ENCODE data around the gene OR1F1.
A peak's percentile ranks its signal among the peaks of the same experiment; 100 is the strongest.
"Not testable (repeated sequence)": the region's sequence is repeated elsewhere in the genome, so short reads cannot be mapped to it uniquely, and the experiment has no call there.

Gene OR1F1

DNA sequence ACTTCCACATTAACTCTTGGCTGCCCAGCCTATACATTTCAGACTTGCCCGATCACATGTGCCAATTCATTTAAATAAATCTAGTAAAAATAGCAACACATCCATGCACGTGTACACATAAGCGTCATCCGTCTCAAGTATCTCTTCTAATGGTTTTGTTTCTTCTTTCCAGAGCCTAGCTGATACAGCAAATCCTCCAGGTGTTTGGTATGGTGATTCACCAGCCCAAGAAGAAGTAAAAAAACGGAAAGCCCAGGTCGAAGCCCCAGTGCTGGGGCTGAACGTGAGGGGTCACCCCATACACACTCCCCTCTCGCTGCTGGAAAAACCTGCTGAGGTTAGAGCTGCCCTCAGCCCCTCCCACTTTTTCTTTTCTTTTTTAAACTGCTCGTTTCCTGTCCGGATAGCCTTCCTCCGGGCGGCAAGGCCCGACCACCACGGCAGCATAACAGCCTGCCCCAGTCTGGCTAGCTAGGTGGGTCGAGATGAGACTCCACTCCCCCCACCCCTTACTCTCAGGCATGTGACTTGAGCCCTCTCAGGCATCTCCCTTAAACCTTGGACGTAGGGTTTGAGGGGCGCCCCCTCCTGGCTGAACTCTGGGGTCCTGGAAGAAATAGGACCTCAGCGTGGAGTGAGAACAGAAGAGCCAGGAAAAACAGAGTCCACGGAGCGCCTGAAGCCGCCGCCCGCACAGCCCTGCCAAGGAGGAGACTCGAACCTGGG lies 13.9 kb upstream of the OR1F1 start:
- Histone ChIP-seq H3K27me3 (replicated peaks; ENCODE audit: control insufficient read depth, insufficient read depth, low read length, poor library complexity, severe bottlenecking) (peaks cover 33% of the 10 kb centered on the region), H3K27ac (ENCODE audit: insufficient read depth, low read length, poor library complexity, severe bottlenecking) (no peak overlapping the region), H3K36me3 (ENCODE audit: control insufficient read depth, insufficient read depth, low read length) (no peaks in the 10 kb centered on the region), H3K4me3 (ENCODE audit: insufficient read depth, low read depth, low read length, poor library complexity, severe bottlenecking) (no peak overlapping the region), H3K9me3 (ENCODE audit: control insufficient read depth, low read length) (no peaks in the 10 kb centered on the region), H3K4me1 (ENCODE audit: control insufficient read depth, insufficient read depth, low read length, poor library complexity, severe bottlenecking) (peaks cover 40% of the 10 kb centered on the region)
- DNase-seq: no peak

GRCh38 chr16:3174618-3175148 lies 13.3 kb upstream of the OR1F1 start:
- H3K27me3 ChIP-seq (replicated peaks; ENCODE audit: control insufficient read depth, insufficient read depth, low read length, poor library complexity, severe bottlenecking): peaks cover 33% of the 10 kb centered on the region
- H3K36me3 ChIP-seq (ENCODE audit: control insufficient read depth, insufficient read depth, low read length): no peaks in the 10 kb centered on the region
- no peak for DNase-seq
- no peak overlapping the region for H3K4me3 ChIP-seq (ENCODE audit: insufficient read depth, low read depth, low read length, poor library complexity, severe bottlenecking)
- peaks cover 40% of the 10 kb centered on the region for H3K4me1 ChIP-seq (ENCODE audit: control insufficient read depth, insufficient read depth, low read length, poor library complexity, severe bottlenecking)
- H3K27ac ChIP-seq (ENCODE audit: insufficient read depth, low read length, poor library complexity, severe bottlenecking): no peak overlapping the region
- no peaks in the 10 kb centered on the region for H3K9me3 ChIP-seq (ENCODE audit: control insufficient read depth, low read length)

- no peak overlapping the region for H3K27ac ChIP-seq (ENCODE audit: insufficient read depth, low read length, poor library complexity, severe bottlenecking)
- H3K27me3 ChIP-seq (replicated peaks; ENCODE audit: control insufficient read depth, insufficient read depth, low read length, poor library complexity, severe bottlenecking): peaks cover 40% of the 10 kb centered on the region
- H3K4me3 ChIP-seq (ENCODE audit: insufficient read depth, low read depth, low read length, poor library complexity, severe bottlenecking): no peak overlapping the region
- H3K9me3 ChIP-seq (ENCODE audit: control insufficient read depth, low read length): no peaks in the 10 kb centered on the region
- no peaks in the 10 kb centered on the region for H3K36me3 ChIP-seq (ENCODE audit: control insufficient read depth, insufficient read depth, low read length)
- peaks cover 37% of the 10 kb centered on the region for H3K4me1 ChIP-seq (ENCODE audit: control insufficient read depth, insufficient read depth, low read length, poor library complexity, severe bottlenecking)
- DNase-seq: no peak
These were observed 12.6 kb upstream of the OR1F1 start for GRCh38 chr16:3175157-3176093.

- H3K27me3 ChIP-seq (replicated peaks; ENCODE audit: control insufficient read depth, insufficient read depth, low read length, poor library complexity, severe bottlenecking): peaks cover 57% of the 10 kb centered on the region
- no peak for DNase-seq
These were observed 8.4 kb upstream of the OR1F1 start for GRCh38 chr16:3179651-3180050.

DNA sequence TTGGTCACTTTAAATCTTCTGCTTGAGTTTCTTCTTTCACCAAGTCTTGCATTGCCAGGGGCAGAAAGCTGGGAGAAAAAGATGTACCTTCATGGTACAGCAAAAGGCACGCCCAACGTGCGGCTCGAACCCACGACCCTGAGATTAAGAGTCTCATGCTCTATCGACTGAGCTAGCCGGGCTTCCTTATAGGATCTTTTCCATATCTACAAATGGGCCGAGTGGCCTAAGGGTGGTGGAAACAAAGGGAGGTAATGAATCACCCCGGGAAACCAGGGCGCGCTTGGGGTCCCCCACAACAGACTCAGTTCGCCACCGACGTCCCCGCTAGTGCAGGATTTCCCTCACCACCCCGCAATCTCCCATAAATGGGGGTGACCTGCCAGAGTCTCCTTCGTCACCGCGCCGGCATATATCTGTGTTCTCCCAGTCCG lies 7.5 kb upstream of the OR1F1 start:
- Histone ChIP-seq H3K27me3 (replicated peaks; ENCODE audit: control insufficient read depth, insufficient read depth, low read length, poor library complexity, severe bottlenecking) (peaks cover 49% of the 10 kb centered on the region), H3K4me3 (ENCODE audit: insufficient read depth, low read depth, low read length, poor library complexity, severe bottlenecking) (no peak overlapping the region), H3K4me1 (ENCODE audit: control insufficient read depth, insufficient read depth, low read length, poor library complexity, severe bottlenecking) (peaks cover 15% of the 10 kb centered on the region), H3K9me3 (ENCODE audit: control insufficient read depth, low read length) (no peaks in the 10 kb centered on the region), H3K27ac (ENCODE audit: insufficient read depth, low read length, poor library complexity, severe bottlenecking) (no peak overlapping the region), H3K36me3 (ENCODE audit: control insufficient read depth, insufficient read depth, low read length) (no peaks in the 10 kb centered on the region)
- DNase-seq: no peak

More at GRCh38 chr16:3179651-3180050, 8.4 kb upstream of the OR1F1 start:
- H3K4me3 ChIP-seq (ENCODE audit: insufficient read depth, low read depth, low read length, poor library complexity, severe bottlenecking): no peak overlapping the region
- no peak overlapping the region for H3K27ac ChIP-seq (ENCODE audit: insufficient read depth, low read length, poor library complexity, severe bottlenecking)
- peaks cover 23% of the 10 kb centered on the region for H3K4me1 ChIP-seq (ENCODE audit: control insufficient read depth, insufficient read depth, low read length, poor library complexity, severe bottlenecking)
- H3K36me3 ChIP-seq (ENCODE audit: control insufficient read depth, insufficient read depth, low read length): no peaks in the 10 kb centered on the region
- no peaks in the 10 kb centered on the region for H3K9me3 ChIP-seq (ENCODE audit: control insufficient read depth, low read length)

- H3K4me3 ChIP-seq (ENCODE audit: insufficient read depth, low read depth, low read length, poor library complexity, severe bottlenecking); H3K36me3 ChIP-seq (ENCODE audit: control insufficient read depth, insufficient read depth, low read length); H3K27ac ChIP-seq (ENCODE audit: insufficient read depth, low read length, poor library complexity, severe bottlenecking); H3K9me3 ChIP-seq (ENCODE audit: control insufficient read depth, low read length); DNase-seq: not testable (repeated sequence)
- Histone ChIP-seq H3K4me1 (ENCODE audit: control insufficient read depth, insufficient read depth, low read length, poor library complexity, severe bottlenecking) (peaks cover 15% of the 10 kb centered on the region), H3K27me3 (replicated peaks; ENCODE audit: control insufficient read depth, insufficient read depth, low read length, poor library complexity, severe bottlenecking) (peaks cover 41% of the 10 kb centered on the region)
These were observed 5.8 kb upstream of the OR1F1 start for GRCh38 chr16:3182293-3182607.

DNA sequence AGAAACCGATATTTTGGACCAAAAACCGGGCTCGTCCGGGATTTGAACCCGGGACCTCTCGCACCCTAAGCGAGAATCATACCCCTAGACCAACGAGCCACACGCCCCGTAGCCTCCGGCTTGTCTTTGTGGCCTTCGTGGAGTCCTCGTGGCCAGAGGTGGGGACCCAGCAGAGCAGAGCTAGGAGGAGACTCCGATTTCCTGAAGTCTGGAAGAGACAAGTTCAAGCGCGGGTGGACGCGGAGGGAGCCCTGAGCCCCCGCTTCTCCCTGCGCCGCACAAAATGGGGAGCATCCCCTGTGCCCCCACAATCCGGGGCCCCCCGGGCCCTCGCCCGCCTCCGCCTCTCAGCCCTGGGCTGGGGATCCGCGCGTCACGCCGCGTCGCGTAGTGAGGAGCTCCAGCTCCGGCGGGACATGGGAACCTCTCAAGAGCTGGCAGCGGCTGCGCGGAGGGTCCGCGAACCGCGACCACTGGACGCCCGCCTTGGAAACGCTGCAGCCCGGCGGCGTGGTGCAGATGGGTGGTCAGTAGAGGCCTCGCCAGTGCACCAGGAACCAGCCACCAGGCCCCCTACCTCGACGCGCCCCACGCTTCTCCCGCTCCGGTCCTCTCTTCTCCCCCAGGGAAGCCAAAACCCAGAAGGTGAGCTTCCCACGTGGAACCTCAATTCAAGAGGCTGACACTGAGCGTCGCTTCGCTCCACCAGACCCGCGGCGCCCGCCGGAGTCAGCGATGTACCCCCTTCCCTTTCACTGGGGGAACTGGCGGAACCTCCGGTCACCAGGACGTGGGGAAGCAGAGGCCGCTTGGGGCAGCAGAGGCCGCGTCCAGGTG lies 5.2 kb upstream of the OR1F1 start:
- H3K27ac ChIP-seq (ENCODE audit: insufficient read depth, low read length, poor library complexity, severe bottlenecking): no peak overlapping the region

DNA sequence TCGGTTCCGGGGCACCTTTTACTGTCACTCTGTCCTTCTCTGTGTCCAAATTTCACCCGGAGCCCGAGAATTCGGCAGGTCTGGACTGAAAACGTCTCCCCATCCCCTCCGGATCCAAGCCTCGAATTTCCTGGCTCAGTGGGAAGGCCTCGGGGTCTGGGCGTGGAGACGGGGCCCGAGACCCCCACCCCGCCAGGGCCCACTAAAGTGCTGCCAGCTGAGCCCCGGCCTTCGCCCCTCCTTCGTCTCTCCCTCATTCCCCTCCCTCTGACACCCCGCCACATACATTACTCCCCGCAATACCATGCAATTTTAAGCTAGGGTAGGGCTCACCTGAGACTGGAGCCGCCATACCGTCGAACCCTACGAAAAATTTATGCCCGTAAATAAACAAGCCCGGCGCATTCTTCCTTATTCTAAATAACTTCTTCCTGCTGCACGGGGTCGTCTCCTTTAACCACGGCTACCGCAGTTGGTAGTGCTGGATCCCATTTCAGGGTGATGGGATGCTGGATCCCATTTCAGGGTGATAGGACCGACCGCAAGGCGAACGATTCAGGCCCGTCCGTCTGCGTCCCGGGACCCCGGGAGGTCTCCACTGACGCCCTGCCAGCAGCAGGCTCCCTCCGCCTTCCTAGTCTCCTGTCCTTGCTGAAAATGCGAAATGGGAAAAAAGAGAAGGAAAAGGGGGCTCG lies 4.4 kb upstream of the OR1F1 start:
- no peak overlapping the region for H3K27ac ChIP-seq (ENCODE audit: insufficient read depth, low read length, poor library complexity, severe bottlenecking)

More for the DNA sequence above, 5.2 kb upstream of the OR1F1 start:
- Histone ChIP-seq H3K4me3 (ENCODE audit: insufficient read depth, low read depth, low read length, poor library complexity, severe bottlenecking) (peak overlapping the region; percentile 43), H3K27me3 (replicated peaks; ENCODE audit: control insufficient read depth, insufficient read depth, low read length, poor library complexity, severe bottlenecking) (peaks cover 39% of the 10 kb centered on the region), H3K36me3 (ENCODE audit: control insufficient read depth, insufficient read depth, low read length) (no peaks in the 10 kb centered on the region), H3K4me1 (ENCODE audit: control insufficient read depth, insufficient read depth, low read length, poor library complexity, severe bottlenecking) (peaks cover 15% of the 10 kb centered on the region), H3K9me3 (ENCODE audit: control insufficient read depth, low read length) (no peaks in the 10 kb centered on the region)
- no peak for DNase-seq

DNA sequence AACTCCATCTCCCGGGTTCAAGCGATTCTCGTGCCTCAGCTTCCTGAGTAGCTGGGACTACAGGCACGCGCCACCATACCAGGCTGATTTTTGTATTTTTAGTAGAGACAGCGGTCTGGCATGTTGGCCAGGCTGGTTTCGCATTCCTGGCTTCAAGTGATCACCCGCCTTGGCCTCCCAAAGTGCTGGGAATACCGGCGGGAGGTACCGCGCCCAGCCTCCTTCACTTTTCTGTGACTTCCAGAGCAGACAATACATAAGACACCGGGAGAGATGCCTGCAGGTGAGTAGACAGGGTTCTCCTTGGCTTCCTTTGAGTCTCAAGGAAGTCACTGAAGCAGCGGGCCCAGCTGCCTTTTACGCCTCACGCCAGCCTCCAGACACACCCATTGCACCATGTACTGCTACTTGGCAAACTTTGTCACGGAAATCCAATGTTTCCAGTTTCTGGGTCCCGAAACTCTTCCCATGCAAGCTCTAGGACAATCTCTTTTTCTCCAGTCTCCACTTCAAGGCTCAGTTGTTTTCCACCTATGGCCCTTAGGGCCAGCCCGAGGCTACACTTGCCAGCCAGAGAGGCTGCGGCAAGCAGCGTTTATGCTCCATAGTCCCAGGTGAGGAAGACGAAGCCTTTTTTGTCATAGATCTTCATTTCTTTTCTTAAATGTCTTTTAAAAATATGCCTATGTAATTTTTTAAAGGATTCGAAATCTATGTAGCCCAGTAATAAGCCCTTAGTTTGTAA lies 886 bp upstream of the OR1F1 start:
- DNase-seq: no peak
- Histone ChIP-seq H3K4me1 (ENCODE audit: control insufficient read depth, insufficient read depth, low read length, poor library complexity, severe bottlenecking) (peaks cover 44% of the 10 kb centered on the region), H3K4me3 (ENCODE audit: insufficient read depth, low read depth, low read length, poor library complexity, severe bottlenecking) (no peak overlapping the region), H3K27me3 (replicated peaks; ENCODE audit: control insufficient read depth, insufficient read depth, low read length, poor library complexity, severe bottlenecking) (peaks cover 63% of the 10 kb centered on the region), H3K27ac (ENCODE audit: insufficient read depth, low read length, poor library complexity, severe bottlenecking) (no peak overlapping the region), H3K36me3 (ENCODE audit: control insufficient read depth, insufficient read depth, low read length) (no peaks in the 10 kb centered on the region), H3K9me3 (ENCODE audit: control insufficient read depth, low read length) (no peaks in the 10 kb centered on the region)

More for the DNA sequence above, 4.4 kb upstream of the OR1F1 start:
- Histone ChIP-seq H3K4me3 (ENCODE audit: insufficient read depth, low read depth, low read length, poor library complexity, severe bottlenecking) (peak overlapping the region; percentile 43), H3K4me1 (ENCODE audit: control insufficient read depth, insufficient read depth, low read length, poor library complexity, severe bottlenecking) (peaks cover 22% of the 10 kb centered on the region), H3K9me3 (ENCODE audit: control insufficient read depth, low read length) (no peaks in the 10 kb centered on the region), H3K27me3 (replicated peaks; ENCODE audit: control insufficient read depth, insufficient read depth, low read length, poor library complexity, severe bottlenecking) (peaks cover 45% of the 10 kb centered on the region), H3K36me3 (ENCODE audit: control insufficient read depth, insufficient read depth, low read length) (no peaks in the 10 kb centered on the region)
- DNase-seq: no peak

Measured in effector memory CD4-positive, alpha-beta T cell (primary cell).